NT2/D1 (cell line): ENCODE data around the gene PPDPF.

ENCODE experiments used
- SUZ12 ChIP-seq: IDR thresholded peaks from 2 replicates; pipeline ENCODE4 v1.6.1; 2011; ENCODE audit not compliant: insufficient read length, insufficient read depth; ENCODE audit errors: extremely low read depth
- YY1 ChIP-seq: IDR thresholded peaks from 2 replicates; pipeline ENCODE4 v1.6.1; 2011; ENCODE audit not compliant: insufficient read length, insufficient read depth
- ZNF274 ChIP-seq: IDR thresholded peaks from 2 replicates; pipeline ENCODE4 v1.6.1; 2011; ENCODE audit warnings: mild to moderate bottlenecking, low read depth, low read length

DNA sequence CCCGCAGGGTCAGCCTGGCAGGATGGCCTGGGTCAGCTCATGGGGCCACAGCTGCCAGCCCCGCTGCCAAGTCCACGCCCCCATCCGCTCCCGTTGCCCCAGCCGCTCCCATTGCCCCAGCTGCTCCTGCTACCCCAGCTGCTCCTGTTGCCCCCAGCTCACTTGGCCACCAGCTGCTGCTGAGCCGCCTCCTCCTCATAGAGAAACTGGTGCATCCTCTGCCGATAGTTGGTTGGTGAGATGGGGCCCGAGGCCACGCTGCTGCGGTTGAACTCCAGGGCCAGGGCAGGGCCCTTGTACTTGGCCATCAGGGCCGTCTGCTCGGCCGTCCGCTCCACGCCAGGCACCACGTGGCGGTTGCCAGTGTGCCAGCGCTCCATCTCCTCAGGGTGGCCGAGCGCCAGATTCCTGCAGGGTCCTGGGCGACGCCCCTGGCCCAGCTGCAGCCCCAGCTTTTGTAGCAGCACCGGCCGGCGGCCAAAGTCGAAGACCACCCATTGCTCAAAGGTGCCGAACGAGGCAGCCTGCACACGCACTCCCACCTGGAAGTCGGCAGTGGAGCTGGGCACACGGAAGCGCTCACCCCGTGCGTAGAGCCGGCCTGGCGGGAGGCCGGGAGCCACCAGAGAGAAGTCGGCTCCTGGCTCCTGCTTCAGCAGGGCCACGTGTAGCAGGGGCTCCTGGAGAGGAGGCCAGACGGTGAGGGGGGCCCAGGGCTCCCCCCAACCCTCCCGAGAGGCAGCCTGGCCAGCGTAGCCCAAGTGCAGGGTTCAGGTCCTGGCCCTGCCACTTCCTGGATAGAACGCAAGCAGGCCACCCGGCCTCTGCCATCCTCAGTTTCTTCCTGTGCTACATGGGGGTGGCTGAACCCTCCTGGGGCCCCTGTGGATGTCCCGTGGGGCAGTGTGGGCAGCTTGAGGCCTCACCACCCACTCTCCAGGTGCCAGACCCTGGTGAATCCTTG, 48.7 kb downstream of the PPDPF start:
- no peak for TF ChIP-seq ZNF274
- no peak for TF ChIP-seq YY1
- no peak for TF ChIP-seq SUZ12
